Myocyte (in vitro differentiated cells): ENCODE measurements around the gene MON1B. TPM values are rescaled to one million over a fixed set of nuclear protein-coding genes. Genes with fewer than 3 reads are reported as not detected.

ENCODE experiments used
- DNase-seq: peaks from one replicate; pipeline ENCODE4 v3.0.0-alpha.2; 2012; ENCODE audit warnings: low read depth
- total RNA-seq: library from RNA; depleted of rRNA; stranded (reverse); fragments of >200 nt; gene quantifications from 2 replicates; pipeline ENCODE4 v1.2.3, GENCODE V29; 2014

Gene MON1B
- total RNA-seq, 1 donor from 2014 or later: 9.5 TPM

GRCh38 chr16:77195411-77195810 is 4.4 kb downstream of the MON1B start:
- no peak for DNase-seq

GRCh38 chr16:77197747-77198146 is 6.8 kb downstream of the MON1B start:
- DNase-seq: no peak

GRCh38 chr16:77199211-77199610 is 8.2 kb downstream of the MON1B start, which contains the start of gene SYCE1L:
TSS of gene SYCE1L (plus strand) at chr16:77199408. CDS start at chr16:77199452, 44 bp downstream.
- no peak for DNase-seq

GRCh38 chr16:77206533-77206932 is 15.5 kb downstream of the MON1B start:
- no peak for DNase-seq

- no peak for DNase-seq
Measured at GRCh38 chr16:77207030-77207429, 16.0 kb downstream of the MON1B start.

- DNase-seq: no peak
Measured at GRCh38 chr16:77208382-77208781, 17.4 kb downstream of the MON1B start.

GRCh38 chr16:77211880-77212740 is 21.1 kb downstream of the MON1B start:
- peak; percentile 77 for DNase-seq

- DNase-seq: peak; percentile 36
Measured at GRCh38 chr16:77212741-77213541, 22.0 kb downstream of the MON1B start.

- peak; percentile 88 for DNase-seq
Measured at GRCh38 chr16:77213542-77214106, 22.6 kb downstream of the MON1B start.

- DNase-seq: no peak
Measured at GRCh38 chr16:77214411-77215138, 23.6 kb downstream of the MON1B start.

- no peak for DNase-seq
Measured at GRCh38 chr16:77219437-77219836, 28.4 kb downstream of the MON1B start.

- DNase-seq: no peak
Measured at GRCh38 chr16:77220427-77220826, 29.4 kb downstream of the MON1B start.

GRCh38 chr16:77221482-77221881 is 30.5 kb downstream of the MON1B start:
- DNase-seq: no peak

GRCh38 chr16:77223184-77223583 is 32.2 kb downstream of the MON1B start:
- DNase-seq: no peak

GRCh38 chr16:77225182-77225581 is 34.2 kb downstream of the MON1B start:
- no peak for DNase-seq

GRCh38 chr16:77227745-77228144 is 36.8 kb downstream of the MON1B start:
- DNase-seq: no peak

GRCh38 chr16:77231047-77231446 is 40.1 kb downstream of the MON1B start:
- no peak for DNase-seq

- DNase-seq: no peak
Measured at GRCh38 chr16:77233799-77234519, 43.0 kb downstream of the MON1B start.

GRCh38 chr16:77234611-77235010 is 43.6 kb downstream of the MON1B start:
- DNase-seq: no peak

GRCh38 chr16:77236063-77236511 is 45.1 kb downstream of the MON1B start:
- peak; percentile 84 for DNase-seq
